Activated T-cell treated with anti-CD3 and anti-CD28 coated beads for 48 hours (primary cell): ENCODE results near the gene APAF1.
A peak's percentile ranks its signal among the peaks of the same experiment; 100 is the strongest.
"Not testable (repeated sequence)": the region's sequence is repeated elsewhere in the genome, so short reads cannot be mapped to it uniquely, and the experiment has no call there.

Experiments
- DNase-seq: peaks from one replicate; pipeline ENCODE4 v3.0.0-alpha.2; 2020; ENCODE audit warnings: low read depth

APAF1 gene, protein sequence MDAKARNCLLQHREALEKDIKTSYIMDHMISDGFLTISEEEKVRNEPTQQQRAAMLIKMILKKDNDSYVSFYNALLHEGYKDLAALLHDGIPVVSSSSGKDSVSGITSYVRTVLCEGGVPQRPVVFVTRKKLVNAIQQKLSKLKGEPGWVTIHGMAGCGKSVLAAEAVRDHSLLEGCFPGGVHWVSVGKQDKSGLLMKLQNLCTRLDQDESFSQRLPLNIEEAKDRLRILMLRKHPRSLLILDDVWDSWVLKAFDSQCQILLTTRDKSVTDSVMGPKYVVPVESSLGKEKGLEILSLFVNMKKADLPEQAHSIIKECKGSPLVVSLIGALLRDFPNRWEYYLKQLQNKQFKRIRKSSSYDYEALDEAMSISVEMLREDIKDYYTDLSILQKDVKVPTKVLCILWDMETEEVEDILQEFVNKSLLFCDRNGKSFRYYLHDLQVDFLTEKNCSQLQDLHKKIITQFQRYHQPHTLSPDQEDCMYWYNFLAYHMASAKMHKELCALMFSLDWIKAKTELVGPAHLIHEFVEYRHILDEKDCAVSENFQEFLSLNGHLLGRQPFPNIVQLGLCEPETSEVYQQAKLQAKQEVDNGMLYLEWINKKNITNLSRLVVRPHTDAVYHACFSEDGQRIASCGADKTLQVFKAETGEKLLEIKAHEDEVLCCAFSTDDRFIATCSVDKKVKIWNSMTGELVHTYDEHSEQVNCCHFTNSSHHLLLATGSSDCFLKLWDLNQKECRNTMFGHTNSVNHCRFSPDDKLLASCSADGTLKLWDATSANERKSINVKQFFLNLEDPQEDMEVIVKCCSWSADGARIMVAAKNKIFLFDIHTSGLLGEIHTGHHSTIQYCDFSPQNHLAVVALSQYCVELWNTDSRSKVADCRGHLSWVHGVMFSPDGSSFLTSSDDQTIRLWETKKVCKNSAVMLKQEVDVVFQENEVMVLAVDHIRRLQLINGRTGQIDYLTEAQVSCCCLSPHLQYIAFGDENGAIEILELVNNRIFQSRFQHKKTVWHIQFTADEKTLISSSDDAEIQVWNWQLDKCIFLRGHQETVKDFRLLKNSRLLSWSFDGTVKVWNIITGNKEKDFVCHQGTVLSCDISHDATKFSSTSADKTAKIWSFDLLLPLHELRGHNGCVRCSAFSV (N-terminal part only)

DNA sequence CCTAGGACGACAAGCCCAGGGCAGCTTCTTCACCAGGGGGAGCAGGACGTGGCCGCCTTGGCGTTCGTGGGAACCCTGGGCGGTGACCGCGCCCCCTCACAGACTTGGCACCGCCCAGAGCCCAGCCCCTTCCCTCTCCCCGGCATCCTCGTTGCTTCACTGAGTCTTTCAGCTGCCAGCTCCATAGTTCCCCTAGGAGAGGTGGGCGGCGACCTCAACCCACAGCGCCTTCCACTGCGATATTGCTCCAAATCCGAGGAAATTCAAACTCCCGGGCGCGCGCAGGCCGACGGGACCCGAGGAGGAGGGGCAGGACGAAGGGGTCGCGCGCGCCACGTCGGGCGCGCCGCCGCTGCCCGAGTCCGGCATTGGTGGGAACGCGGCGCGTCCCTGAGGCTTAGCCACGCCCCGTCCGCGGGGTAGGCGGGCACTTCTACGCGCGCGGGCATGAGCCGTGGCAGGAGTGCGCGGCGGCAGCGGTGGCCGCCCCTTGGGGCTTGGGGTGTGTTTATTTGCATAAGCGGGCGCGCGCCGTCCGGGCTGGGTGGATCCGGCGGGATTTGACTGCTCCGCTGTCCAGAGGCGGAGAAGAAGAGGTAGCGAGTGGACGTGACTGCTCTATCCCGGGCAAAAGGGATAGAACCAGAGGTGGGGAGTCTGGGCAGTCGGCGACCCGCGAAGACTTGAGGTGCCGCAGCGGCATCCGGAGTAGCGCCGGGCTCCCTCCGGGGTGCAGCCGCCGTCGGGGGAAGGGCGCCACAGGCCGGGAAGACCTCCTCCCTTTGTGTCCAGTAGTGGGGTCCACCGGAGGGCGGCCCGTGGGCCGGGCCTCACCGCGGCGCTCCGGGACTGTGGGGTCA is at the start of gene APAF1, which contains the start of gene IKBIP:
TSS of gene APAF1 (plus strand) at position 579 of the 860 bp plus-strand sequence. CDS start 3,070 bp downstream, outside the sequence.
TSS of gene IKBIP (minus strand) at position 77 of the 860 bp plus-strand sequence. CDS start 87 bp downstream, outside the sequence.
- peak; percentile 99 for DNase-seq

DNA sequence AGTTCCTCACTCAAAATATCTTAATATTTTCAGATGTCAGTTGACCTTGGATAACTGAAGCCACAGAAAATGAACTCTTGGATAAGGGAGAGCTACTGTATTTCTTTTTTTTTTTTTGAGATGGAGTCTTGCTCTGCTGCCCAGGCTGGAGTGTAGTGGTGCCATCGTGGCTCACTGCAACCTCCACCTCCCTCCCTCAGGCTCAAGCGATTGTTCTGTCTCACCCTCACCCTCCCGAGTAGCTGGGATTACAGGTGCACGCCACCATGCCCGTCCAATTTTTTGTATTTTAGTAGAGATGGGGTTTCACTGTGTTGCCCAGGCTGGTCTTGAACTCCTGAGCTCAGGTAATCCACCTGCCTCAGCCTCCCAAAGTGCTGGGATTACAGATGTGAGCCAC is 47.8 kb upstream of the APAF1 start:
- DNase-seq = not testable (repeated sequence)

DNA sequence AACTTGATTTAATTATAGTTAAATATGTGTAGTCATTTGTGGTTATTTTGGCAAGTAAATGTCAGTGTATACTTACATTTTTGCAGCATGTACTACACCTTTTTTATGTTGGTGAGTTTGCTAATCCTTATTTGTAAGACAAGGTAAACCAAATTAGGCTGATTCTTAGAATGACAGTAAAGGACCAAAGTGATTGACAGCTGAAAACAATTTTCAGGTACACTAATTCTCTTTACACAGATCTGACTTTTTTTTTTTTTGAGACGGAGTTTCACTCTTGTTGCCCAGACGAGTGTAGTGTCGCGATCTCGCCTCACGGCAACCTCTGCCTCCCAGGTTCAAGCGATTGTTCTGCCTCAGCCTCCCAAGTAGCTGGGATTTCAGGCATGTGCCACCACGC is 43.2 kb upstream of the APAF1 start:
- DNase-seq = no peak

DNA sequence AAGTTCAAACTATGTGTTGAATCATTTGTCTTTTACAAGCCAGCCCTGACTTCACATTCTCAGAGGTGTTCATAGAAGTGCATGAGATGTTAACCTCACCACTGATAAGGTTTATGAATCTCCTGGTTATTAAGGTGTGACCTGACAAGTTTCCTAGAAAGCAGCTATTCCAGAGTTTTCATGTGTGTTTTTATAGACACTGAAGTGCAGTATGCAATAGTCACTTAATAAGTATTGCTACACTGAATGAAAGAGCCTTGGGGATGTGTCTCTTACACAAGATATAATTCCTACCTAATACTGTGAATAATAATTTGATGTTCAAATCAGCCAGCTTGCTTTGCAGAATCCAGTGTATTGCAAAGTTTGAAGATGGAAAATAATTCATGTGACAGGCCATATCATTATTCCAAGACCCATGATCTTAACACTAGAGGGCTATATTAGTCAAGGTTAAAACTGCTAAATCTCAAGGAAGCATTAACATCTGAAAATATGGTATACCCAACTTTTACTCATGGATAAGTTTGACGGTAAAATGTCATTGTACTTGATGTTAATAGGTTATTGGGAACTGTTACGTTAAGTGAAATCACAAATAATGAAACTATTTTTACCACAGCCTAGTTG is 38.6 kb upstream of the APAF1 start:
- DNase-seq = no peak

DNA sequence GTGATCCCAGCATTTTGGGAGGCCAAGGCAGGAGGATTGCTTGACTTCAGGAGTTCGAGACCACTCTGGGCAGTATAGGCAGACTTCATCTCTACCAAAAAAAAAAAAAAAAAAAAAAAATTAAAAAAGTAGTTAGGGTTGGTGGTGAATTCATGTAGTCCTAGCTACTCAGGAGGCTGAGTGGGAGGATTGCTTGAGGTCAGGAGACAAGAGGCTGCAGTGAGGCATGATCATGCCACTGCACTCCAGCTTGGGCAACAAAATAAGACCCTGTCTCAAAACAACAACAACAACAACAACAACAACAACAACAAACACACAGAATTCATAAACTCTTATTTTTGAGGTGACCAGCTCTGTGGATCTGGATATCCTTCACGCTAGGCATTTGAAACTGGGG is 34.5 kb upstream of the APAF1 start:
- no peak for DNase-seq

DNA sequence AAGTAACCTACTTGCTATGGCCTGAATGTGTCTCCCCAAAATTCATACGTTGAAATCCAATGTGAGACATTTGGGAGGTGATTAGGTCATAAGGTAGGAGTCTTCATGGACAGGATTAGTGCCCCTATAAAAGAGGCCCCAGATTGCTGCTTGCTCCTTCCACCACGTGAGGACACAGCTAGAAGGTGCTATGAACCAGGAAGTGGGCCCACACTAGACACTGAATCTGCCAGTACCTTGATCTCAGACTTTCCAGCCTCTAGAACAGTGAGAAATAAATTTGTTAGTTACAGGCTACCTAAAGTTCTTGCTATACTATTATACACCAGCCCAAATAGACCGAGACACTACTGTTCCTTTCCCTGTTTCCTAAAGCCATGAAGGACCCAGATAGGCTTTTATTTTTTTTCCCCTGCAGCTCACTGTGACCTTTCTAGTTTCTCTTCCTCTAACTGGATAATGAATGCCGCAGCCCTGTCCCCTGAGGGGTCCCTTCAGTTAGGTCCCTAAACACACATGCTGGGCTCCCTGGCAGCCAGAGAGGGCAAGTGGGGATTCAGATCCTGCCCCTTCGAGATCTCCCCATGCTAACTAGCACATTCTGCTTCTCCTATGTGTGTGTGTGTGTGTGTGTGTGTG is 32.3 kb upstream of the APAF1 start:
- no peak for DNase-seq

DNA sequence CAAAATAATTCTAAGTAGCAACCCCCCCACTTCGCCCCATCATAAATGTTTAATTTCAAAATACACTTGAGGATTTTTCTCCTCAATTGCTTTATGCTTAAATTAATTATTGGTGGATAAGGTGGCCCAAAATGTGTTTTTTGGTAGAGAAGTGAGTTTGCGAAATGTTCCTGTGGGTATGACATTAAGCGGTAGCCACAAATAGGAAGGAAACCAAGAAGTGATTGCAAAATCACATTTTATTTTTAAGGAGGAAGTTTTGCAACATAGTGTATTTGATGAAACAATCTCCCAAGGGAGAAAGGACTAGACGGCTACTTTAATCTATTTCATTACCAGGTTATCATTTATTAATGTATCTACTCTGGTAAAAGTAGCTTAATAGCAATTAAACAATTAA is 26.1 kb upstream of the APAF1 start:
- DNase-seq = no peak

DNA sequence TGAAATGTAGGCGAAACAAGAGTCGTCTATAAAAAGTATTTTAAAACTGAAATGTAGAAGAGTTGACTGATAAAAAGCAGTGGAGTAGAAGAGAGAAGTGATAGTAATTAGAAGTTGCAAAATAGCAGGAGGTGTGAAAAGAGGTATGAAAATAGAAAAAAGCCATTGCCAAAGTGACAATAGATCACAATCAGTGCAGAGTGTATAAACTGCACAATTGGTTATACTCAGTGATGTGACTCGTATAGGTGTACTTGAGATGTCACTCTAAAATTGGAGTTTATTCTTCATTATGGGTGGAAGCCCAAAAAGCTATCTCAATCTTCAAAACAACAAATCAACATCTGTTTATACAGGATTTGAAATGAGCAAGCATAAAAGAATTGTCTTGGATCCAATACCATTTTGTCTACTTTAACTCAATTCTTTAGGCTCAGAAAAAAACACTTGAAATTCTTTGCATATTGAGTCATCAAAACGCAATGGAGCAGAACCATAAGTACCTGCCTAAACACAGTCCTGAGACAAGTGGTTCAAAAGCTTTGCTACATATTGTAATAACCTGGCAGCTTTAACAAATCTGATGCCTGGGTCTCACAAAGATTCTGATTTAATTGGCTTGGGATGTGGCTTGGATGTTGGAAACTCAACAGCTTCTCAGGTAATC is 9.3 kb upstream of the APAF1 start:
- DNase-seq = no peak

DNA sequence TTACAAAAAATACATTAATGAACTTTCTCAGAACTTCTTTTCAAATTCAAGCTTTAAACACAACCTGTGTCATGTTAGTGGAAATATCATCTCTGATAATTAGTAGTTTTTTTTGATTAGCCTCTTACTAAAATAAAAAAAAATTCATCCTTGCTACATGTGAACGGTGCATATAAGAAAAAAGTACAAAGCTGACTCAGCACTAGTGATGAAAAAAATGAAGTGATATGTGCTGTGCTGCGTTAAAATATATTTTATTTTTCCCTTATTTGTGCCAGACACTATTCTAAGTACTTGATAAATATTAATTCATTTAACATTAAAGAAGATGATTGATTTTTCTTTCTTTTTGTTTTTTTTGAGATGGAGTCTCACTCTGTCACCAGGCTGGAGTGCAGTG is 8.0 kb upstream of the APAF1 start:
- no peak for DNase-seq

DNA sequence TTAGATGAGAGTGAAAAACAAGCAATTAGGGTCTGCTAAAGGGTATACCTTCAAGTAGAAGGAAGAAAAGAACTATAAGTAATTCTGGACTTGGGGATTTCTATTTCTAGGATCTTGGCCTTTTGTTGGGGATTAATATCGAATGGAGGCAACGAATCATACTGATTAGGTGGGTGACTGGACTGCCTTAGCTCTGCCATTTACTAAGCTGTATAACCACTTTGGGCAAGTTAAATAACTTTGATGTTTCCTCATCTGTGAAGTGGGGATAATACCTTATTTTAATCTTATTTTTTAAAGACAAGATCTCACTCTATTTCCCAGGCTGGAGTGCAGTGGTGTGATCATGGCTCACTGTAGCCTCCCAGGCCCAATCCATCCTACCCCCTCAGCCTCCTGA is 7.1 kb upstream of the APAF1 start:
- DNase-seq = no peak

DNA sequence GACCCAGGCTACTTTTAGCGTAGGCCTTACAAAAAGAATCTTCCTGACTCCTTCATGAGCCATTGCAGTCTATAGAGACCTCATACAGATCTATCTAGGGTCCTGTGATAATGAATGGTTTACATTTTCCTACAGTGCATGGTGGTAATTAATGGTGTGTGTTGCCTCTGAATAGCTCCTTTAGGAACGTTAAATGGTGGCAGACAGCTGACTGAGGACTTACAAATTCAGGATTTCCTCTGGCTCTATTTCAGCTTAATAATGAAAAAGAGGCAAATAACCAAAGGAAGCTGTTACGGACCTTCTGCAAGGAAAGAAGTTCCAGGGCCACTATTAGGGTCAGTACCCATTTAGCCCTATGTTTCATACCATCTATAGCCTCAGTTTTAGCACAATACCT is 5.6 kb upstream of the APAF1 start:
- DNase-seq = no peak

DNA sequence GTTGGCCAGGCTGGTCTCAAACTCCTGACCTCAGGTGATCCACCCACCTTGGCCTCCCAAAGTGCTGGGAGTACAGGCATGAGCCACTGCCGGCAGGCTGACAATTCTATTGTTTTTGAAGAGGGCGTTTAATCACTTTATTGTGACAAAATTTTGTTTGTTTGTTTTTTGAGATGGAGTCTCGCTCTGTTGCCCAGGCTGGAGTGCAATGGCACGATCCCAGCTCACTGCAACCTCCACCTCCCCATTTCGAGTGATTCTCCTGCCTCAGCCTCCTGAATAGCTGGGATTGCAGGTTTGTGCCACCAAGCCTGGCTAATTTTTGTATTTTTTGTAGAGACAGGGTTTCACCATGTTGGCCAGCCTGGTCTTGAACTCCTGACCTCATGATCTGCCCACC is 2.3 kb upstream of the APAF1 start:
- DNase-seq = not testable (repeated sequence)

DNA sequence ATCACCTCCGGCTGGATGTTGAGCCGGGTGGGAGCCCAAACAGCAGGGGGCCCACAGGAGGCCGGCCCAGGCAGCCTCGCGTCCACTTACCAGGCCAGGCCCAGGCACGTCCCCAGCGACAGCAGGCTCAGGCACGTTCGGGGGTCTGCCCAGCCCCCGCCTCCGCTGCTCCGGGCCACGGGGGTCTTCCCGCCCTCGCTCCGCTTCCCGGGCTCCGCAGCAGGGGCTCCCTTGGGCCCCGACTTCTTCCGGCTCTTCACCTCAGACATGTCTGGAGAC is 718 bp upstream of the APAF1 start:
- no peak for DNase-seq

DNA sequence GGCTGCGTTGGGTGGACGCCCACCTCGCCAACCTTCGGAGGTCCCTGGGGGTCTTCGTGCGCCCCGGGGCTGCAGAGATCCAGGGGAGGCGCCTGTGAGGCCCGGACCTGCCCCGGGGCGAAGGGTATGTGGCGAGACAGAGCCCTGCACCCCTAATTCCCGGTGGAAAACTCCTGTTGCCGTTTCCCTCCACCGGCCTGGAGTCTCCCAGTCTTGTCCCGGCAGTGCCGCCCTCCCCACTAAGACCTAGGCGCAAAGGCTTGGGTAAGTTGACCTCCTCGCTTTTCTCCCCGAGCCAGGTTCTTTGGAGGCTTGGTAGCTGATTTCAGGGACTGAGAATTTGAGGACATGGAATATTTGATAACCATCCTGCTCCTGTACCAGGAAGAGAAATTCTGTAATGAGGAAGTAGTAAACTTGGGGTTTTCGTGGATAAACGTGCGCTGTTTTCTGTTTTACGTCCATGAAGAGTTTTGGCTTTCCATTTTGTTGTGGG is 530 bp downstream of the APAF1 start:
- DNase-seq = no peak

DNA sequence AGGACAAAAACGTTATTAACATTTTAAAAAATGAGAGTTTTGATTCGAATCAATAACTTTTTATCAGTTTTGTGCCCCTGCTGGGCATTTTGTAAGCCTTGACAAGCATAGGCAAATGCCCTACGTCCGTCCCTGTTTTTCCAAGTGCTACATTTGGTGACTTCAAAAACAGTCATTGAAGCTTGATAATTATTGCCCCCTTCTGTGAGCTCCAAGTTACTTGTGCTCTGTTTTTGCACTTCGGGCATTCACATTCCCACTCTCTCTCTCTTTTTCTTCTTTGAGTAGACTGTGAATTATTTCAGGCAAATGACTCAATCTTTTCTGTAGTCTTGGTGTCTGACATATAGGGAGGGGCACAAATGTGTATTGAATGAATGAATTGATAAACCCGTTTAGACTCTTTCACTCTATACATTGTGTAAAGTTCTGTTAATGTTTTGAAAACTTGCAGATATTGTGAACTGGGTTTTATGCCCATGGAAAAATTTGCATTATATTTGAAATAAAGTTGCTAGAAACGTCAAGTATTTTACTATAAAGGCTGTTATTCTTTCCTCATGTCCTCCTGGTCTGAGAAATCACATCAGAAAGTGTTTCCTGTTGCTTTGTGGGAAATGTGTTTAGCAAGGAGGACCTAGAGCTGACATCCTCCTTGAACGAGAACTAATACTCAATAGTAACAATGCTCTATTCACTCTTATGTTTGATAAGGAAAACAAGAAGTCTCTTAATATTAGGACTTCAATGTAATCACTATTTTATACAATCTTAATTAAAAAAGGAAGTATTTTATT is 1.4 kb downstream of the APAF1 start:
- no peak for DNase-seq

DNA sequence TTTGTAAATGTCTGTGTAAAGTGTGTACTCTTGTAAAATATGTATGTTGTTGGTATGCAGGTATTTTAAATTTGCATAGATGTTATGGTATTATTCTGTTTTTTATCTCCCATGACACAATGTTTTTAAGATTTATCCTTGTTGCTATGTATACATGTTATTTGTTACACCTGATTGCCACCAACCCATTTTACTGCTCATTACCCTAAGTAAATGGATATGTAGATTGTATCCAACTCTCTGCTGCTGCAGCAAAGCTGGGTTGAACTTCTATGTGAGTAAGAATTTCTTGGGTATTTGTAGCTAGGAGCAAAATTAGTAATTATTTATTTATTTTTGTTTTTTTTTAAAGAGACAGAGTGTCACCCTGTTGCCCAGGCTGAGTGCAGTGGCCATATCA is 6.2 kb downstream of the APAF1 start:
- DNase-seq = no peak

DNA sequence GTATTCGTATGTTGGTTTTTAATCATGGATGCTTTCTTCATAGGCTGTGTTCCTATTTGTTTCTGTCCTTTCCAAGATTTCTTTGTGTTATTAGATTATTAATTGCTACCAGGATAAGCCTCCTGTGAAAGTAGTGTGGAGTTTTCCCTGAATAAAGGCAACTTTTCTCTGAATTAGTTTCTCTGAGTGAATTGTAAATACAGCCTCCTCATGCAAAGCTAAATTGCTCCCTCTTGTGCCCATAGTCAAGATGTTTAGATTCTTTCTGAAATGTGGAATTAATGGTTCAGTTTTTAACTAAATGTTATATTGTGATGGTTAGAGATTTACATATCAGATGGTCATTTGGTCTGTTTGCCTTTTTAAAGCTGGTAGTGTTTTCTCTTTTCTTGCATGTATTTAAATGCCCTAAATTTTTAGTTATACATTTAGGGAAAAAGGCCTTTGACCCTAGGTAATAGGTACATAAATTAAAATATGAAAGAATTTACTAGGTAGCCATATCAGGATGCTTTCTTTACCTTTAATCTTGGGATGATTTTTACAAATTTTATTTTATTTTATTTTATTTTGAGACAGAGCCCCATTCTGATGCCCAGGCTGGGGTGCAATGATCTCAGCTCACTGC is 8.9 kb downstream of the APAF1 start:
- DNase-seq = no peak

DNA sequence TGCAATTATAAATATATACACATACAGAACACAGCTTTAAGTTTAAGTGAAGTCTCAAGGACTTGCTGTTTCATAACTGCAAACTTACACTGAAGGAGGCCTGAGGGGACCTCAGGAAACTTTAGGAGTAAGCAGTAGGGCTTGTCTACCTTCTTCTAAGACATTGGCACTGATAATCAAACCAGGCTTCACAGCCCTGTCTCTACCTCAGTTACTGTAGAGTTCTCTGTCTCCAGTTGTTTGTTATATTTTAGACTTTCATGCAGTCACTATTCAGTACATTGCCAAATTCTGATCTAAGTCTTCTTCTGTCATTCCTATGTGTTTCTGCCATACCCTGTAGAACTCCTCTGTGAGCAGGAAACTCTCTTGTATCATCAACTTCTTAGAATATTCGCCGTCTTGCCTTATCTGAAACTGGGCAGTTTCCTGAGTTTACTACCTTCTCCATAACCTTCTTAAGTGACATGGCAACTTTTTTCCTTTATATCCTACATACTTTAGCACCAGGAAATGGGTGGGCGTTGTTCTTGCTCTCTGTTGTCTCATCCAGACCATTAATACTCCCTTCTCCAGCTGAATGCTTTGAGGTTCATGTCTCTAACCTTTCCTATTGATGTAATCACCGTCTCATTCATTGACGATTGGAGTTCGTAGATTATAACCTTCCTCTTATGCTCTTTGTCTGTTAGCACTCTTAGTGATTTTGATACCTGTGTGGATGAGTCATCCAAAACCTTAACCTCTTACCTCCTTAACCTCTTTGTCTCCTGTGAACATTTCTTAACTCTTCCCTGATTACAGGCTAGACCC is 11.4 kb downstream of the APAF1 start:
- DNase-seq = no peak
